ENCODE measurements around the gene LMOD2. TPM values are rescaled to one million over a fixed set of nuclear protein-coding genes. Genes with fewer than 3 reads are reported as not detected.

Gene LMOD2
- total RNA-seq = not detected

DNA sequence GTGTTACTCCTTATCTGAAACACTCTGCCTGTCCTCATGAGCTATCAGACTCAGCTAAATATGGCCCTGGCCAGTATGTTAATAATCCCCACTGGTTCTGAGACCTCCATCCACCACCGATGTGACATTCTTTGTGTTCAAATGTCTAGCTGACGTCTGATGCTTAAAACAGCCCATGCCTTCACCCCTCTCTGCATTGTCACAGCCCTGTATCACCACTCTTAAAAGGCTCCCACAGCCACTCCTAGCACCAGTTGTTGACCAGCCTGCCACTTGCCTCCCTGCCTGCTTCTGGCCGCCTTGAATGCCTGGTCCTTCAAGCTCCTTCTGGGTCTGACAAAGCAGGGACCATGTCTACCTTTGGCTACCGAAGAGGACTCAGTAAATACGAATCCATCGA lies at the start of gene LMOD2:
LMOD2 (plus strand) TSS at position 253 of the 400 bp plus-strand sequence; CDS start at position 351, 98 bp downstream.
- no peaks in the 10 kb centered on the region for H3K27me3 ChIP-seq

DNA sequence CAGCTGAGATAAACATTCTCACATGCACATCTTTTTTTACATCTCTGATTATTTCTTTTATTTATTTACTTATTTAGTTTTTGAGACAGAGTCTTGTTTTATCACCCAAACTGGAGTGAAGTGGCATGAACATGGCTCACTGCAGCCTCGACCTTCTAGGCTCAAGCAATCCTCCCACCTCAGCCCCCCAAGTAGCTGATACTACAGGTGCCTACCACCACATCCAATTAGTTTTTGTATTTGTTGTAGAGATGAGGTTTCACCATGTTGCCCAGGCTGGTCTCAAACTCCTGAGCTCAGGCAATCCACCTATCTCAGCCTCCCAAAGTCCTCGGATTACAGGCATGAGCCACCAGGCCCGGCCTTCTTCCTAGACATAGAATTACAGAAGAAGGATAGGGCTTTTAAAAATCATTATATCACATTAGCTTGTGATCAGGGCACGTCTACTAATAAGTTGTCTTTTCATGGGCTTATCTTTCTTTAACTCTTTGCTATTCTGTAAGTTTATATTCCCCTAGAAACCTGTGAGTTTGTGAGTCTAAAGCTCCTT lies 48.2 kb upstream of the LMOD2 start:
- no peaks in the 10 kb centered on the region for H3K27me3 ChIP-seq
- no peak overlapping the region for H3K4me3 ChIP-seq (replicated peaks in 1 of 3)
- DNase-seq = no peak
- H3K36me3 ChIP-seq = no peaks in the 10 kb centered on the region
- no peak overlapping the region for H3K27ac ChIP-seq
- intact Hi-C loops (cut with DNase I) = no loop called here
- WGBS, 2 donors = 82 to 85% methylated on average over 4 of the region's 4 CpGs
- H3K9me3 ChIP-seq = no peaks in the 10 kb centered on the region
- no peak for TF ChIP-seq POLR2A (IDR thresholded peaks at IDR 0.05)
- TF ChIP-seq, protein P1, sequence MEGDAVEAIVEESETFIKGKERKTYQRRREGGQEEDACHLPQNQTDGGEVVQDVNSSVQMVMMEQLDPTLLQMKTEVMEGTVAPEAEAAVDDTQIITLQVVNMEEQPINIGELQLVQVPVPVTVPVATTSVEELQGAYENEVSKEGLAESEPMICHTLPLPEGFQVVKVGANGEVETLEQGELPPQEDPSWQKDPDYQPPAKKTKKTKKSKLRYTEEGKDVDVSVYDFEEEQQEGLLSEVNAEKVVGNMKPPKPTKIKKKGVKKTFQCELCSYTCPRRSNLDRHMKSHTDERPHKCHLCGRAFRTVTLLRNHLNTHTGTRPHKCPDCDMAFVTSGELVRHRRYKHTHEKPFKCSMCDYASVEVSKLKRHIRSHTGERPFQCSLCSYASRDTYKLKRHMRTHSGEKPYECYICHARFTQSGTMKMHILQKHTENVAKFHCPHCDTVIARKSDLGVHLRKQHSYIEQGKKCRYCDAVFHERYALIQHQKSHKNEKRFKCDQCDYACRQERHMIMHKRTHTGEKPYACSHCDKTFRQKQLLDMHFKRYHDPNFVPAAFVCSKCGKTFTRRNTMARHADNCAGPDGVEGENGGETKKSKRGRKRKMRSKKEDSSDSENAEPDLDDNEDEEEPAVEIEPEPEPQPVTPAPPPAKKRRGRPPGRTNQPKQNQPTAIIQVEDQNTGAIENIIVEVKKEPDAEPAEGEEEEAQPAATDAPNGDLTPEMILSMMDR (IDR thresholded peaks at IDR 0.05) = no peak
- no peaks in the 10 kb centered on the region for H3K4me1 ChIP-seq

More for the DNA sequence above, at the start of gene LMOD2:
- intact Hi-C loops (cut with DNase I) = no loop called here
- no peaks in the 10 kb centered on the region for H3K9me3 ChIP-seq
- no peak within 1 kb of the TSS for H3K27ac ChIP-seq
- TF ChIP-seq, protein P1 (IDR thresholded peaks at IDR 0.05) = no peak
- TF ChIP-seq POLR2A (IDR thresholded peaks at IDR 0.05) = no peak
- no peak for DNase-seq
- no peaks in the 10 kb centered on the region for H3K4me1 ChIP-seq
- 75 to 79% methylated on average over 6 of the region's 6 CpGs for WGBS, 2 donors
- no peak within 1 kb of the TSS for H3K4me3 ChIP-seq (replicated peaks in 1 of 3)
- H3K36me3 ChIP-seq = no peaks in the 10 kb centered on the region

- intact Hi-C loops (cut with DNase I) = no loop called here
- WGBS, 2 donors = 82 to 86% methylated on average over 5 of the region's 5 CpGs
These were observed 46.4 kb upstream of the LMOD2 start for GRCh38 chr7:123608991-123609882.

DNA sequence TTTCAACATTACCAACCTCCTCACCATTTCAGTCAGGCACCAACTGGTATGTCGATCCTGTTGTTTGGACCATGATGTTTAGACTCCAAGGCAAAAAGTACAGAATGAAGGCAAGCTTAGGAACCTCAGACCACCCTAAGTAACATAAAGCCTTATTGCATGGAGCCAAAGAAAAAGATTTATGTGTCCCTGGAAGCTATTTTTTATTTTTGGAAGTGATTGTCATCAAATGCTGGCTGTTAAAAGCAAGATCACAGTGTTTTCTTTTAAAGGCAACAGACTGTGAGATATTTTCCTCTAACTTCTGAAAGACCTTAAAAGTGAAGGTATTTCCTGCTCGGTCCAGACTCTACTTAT lies 45.8 kb upstream of the LMOD2 start:
- intact Hi-C loops (cut with DNase I) = no loop called here
- Histone ChIP-seq H3K4me1 (no peaks in the 10 kb centered on the region), H3K27me3 (no peaks in the 10 kb centered on the region), H3K9me3 (no peaks in the 10 kb centered on the region), H3K4me3 (replicated peaks in 1 of 3) (no peak overlapping the region), H3K27ac (no peak overlapping the region), H3K36me3 (no peaks in the 10 kb centered on the region)
- DNase-seq = no peak
- 85 to 87% methylated on average over 2 of the region's 2 CpGs for WGBS, 2 donors
- TF ChIP-seq, protein P1 (IDR thresholded peaks at IDR 0.05) = no peak
- TF ChIP-seq POLR2A (IDR thresholded peaks at IDR 0.05) = no peak

More at GRCh38 chr7:123608991-123609882, 46.4 kb upstream of the LMOD2 start:
- Histone ChIP-seq H3K36me3 (no peaks in the 10 kb centered on the region), H3K27me3 (no peaks in the 10 kb centered on the region), H3K27ac (no peak overlapping the region), H3K9me3 (no peaks in the 10 kb centered on the region), H3K4me1 (no peaks in the 10 kb centered on the region), H3K4me3 (replicated peaks in 1 of 3) (no peak overlapping the region)
- no peak for DNase-seq
- TF ChIP-seq, protein P1 (IDR thresholded peaks at IDR 0.05) = no peak
- TF ChIP-seq POLR2A (IDR thresholded peaks at IDR 0.05) = no peak

- intact Hi-C loops (cut with DNase I) = no loop called here
These were observed 43.6 kb upstream of the LMOD2 start for GRCh38 chr7:123612024-123612423.

More at GRCh38 chr7:123612024-123612423, 43.6 kb upstream of the LMOD2 start:
- no peaks in the 10 kb centered on the region for H3K27me3 ChIP-seq
- DNase-seq = no peak
- no peak for TF ChIP-seq POLR2A (IDR thresholded peaks at IDR 0.05)
- TF ChIP-seq, protein P1 (IDR thresholded peaks at IDR 0.05) = no peak
- no peaks in the 10 kb centered on the region for H3K9me3 ChIP-seq
- H3K36me3 ChIP-seq = no peaks in the 10 kb centered on the region
- no peaks in the 10 kb centered on the region for H3K4me1 ChIP-seq
- no peak overlapping the region for H3K27ac ChIP-seq
- H3K4me3 ChIP-seq (replicated peaks in 1 of 3) = no peak overlapping the region

Measured in thyroid gland (tissue), 4 donors.